SIG-M5 (cell line): Measurements from ENCODE around the gene KCNQ1.

Source experiments
- DNase-seq: peaks from one replicate; lab custom pipeline; 2025; lab: John Stamatoyannopoulos, UW

Gene KCNQ1

GRCh38 chr11:2770096-2770751, 325.4 kb downstream of the KCNQ1 start:
- DNase-seq = no peak

GRCh38 chr11:2770761-2771301, 326.0 kb downstream of the KCNQ1 start:
- DNase-seq = no peak

GRCh38 chr11:2771758-2772466, 327.1 kb downstream of the KCNQ1 start:
- no peak for DNase-seq

- DNase-seq = no peak
These were observed 327.8 kb downstream of the KCNQ1 start for GRCh38 chr11:2772544-2773031.

- DNase-seq = no peak
These were observed 329.6 kb downstream of the KCNQ1 start for GRCh38 chr11:2774173-2775082.

GRCh38 chr11:2775083-2775625, 330.3 kb downstream of the KCNQ1 start:
- no peak for DNase-seq

- DNase-seq = no peak
These were observed 331.0 kb downstream of the KCNQ1 start for GRCh38 chr11:2775626-2776350.

- DNase-seq = no peak
These were observed 331.7 kb downstream of the KCNQ1 start for GRCh38 chr11:2776351-2777061.

- no peak for DNase-seq
These were observed 332.6 kb downstream of the KCNQ1 start for GRCh38 chr11:2777386-2777785.

GRCh38 chr11:2777871-2778629, 333.2 kb downstream of the KCNQ1 start:
- no peak for DNase-seq

- DNase-seq = no peak
These were observed 334.1 kb downstream of the KCNQ1 start for GRCh38 chr11:2778630-2779498.

GRCh38 chr11:2779499-2779980, 334.7 kb downstream of the KCNQ1 start:
- no peak for DNase-seq

- DNase-seq = no peak
These were observed 335.4 kb downstream of the KCNQ1 start for GRCh38 chr11:2779981-2780849.

GRCh38 chr11:2780850-2781407, 336.1 kb downstream of the KCNQ1 start:
- DNase-seq = no peak

GRCh38 chr11:2781408-2782274, 336.8 kb downstream of the KCNQ1 start:
- DNase-seq = no peak

- DNase-seq = no peak
These were observed 338.0 kb downstream of the KCNQ1 start for GRCh38 chr11:2782769-2783168.
